Adrenal gland (tissue), 12 donors: ENCODE data around the gene GATA5. TPM values are rescaled to one million over a fixed set of nuclear protein-coding genes. Genes with fewer than 3 reads are reported as not detected.

Source experiments
- DNase-seq, 7 donors: peaks; one replicate each; pipeline ENCODE4 v3.0.0-alpha.2; 2019 to 2020
- H3K27ac ChIP-seq, 5 donors: fragments of 200-600 bp; sonication (generic) in 4 of 5; 1 replicate in 3 of 5; 2 replicates in 2 of 5; pipeline versions ENCODE4 v1.5.1 to v1.8.0; 2016 to 2020; ENCODE audit warnings: mild to moderate bottlenecking in 1 of 5
- H3K27me3 ChIP-seq: fragments of 200-600 bp; 2 replicates; pipeline ENCODE4 v1.8.0; 2021
- H3K36me3 ChIP-seq, 2 donors: fragments of 200-600 bp; replicated peaks in 1 of 2; 1 replicate in 1 of 2; 2 replicates in 1 of 2; pipeline versions ENCODE4 v1.5.1 to v1.8.0; 2018 to 2022
- H3K4me1 ChIP-seq, 2 donors: fragments of 200-600 bp; replicated peaks in 1 of 2; 1 replicate in 1 of 2; 2 replicates in 1 of 2; pipeline versions ENCODE4 v1.5.1 to v1.8.0; 2018 to 2021
- H3K4me3 ChIP-seq, 4 donors: fragments of 200-600 bp; sonication (generic) in 3 of 4; one replicate each; pipeline ENCODE4 v1.5.1; 2016 to 2018
- H3K9me3 ChIP-seq, 3 donors: fragments of 200-600 bp; sonication (generic) in 1 of 3; replicated peaks in 1 of 3; 1 replicate in 2 of 3; 2 replicates in 1 of 3; pipeline versions ENCODE4 v1.5.1 to v1.8.0; 2016 to 2021
- CTCF ChIP-seq, 6 experiments: fragments of 450-650 bp in 4 of 6; fragments of 200-600 bp in 2 of 6; sonication (generic) in 1 of 6; IDR thresholded peaks; 1 replicate in 5 of 6; 2 replicates in 1 of 6; pipeline versions ENCODE4 v1.5.1 to v1.8.0; 2016 to 2021; ENCODE audit warnings: antibody characterized with exemption in 6 of 6, mild to moderate bottlenecking in 2 of 6, moderate library complexity in 1 of 6
- POLR2A ChIP-seq, 2 donors: fragments of 450-650 bp; IDR thresholded peaks; one replicate each; pipeline ENCODE4 v1.6.1; 2017; ENCODE audit warnings: antibody characterized with exemption in 2 of 2, mild to moderate bottlenecking in 2 of 2, moderate library complexity in 1 of 2
- WGBS, 4 donors: extraction: QIAGEN DNeasy Blood & Tissue Kit in 2 of 4; methylation state at CpG; one replicate each; pipeline versions ENCODE4 v1.1.5 to v1.1.7; 2013 to 2017; 5-methylcytosine and 5-hydroxymethylcytosine counted together
- intact Hi-C, 2 donors: fragments of 100-400 bp; cut with DNase I; formaldehyde crosslinking; loops; one replicate each; pipeline versions ENCODE4 v1.14.1 to v1.15.0; 2022 to 2023
- polyA plus RNA-seq, 3 donors: library from polyadenylated mRNA; stranded (reverse); fragments of 200-250 nt in 2 of 3; fragments of 350-450 nt in 1 of 3; fragmentation: Illumina TruSeq in 1 of 3; extraction: RNeasy Lipid Tissue Mini Kit (QIAGEN cat#74804) in 1 of 3; gene quantifications; one replicate each; pipeline ENCODE4 v1.2.3, GENCODE V29; 2013 to 2014
- total RNA-seq, 9 donors: library from RNA; depleted of rRNA in 4 of 9; stranded (reverse); fragments of >200 nt in 4 of 9; fragments of 120-200 nt in 1 of 9; fragmentation: NEBNext Ultra II Directional in 1 of 9; extraction: Animal tissue kit (Norgen Biotek cat#: 25700) in 1 of 9; gene quantifications; one replicate each; pipeline versions ENCODE4 v1.1.0 to v1.2.4, GENCODE V29; 2013 to 2023
- donor health status: healthy with polysubstance abuse.
- donor health status: Bipolar disorder and iron deficiency.
- donor health status: DM: yes; HTN: yes; CAD: no.
- donor health status: DM: no; HTN: no; CAD: no.
- donor health status: DM: no; HTN: no; CAD: no.
- donor health status: DM: yes; HTN: yes; CAD: no.

GATA5 gene
- total and polyA plus RNA-seq, 12 donors: 0.67 to 12.0 (median 5.7) TPM

- no peak overlapping the region for H3K27ac ChIP-seq
- no peaks in the 10 kb centered on the region for H3K4me1 ChIP-seq
- intact Hi-C loops: no loop called here
- WGBS, 4 donors: 83 to 93% (median 89%) methylated on average over 17 to 25 of the region's 25 CpGs
- no peaks in the 10 kb centered on the region for H3K9me3 ChIP-seq
- no peaks in the 10 kb centered on the region for H3K27me3 ChIP-seq
- no peak for DNase-seq
- H3K4me3 ChIP-seq: no peak overlapping the region
- H3K36me3 ChIP-seq: no peaks in the 10 kb centered on the region
- TF ChIP-seq POLR2A (IDR thresholded peaks at IDR 0.05) (no peak), CTCF (IDR thresholded peaks at IDR 0.05) (no peak)
Observed at GRCh38 chr20:62463651-62464424, 12.0 kb downstream of the GATA5 start.

- intact Hi-C loops: no loop called here
- H3K9me3 ChIP-seq: no peaks in the 10 kb centered on the region
- H3K4me3 ChIP-seq: no peak overlapping the region
- no peak overlapping the region for H3K27ac ChIP-seq
- TF ChIP-seq CTCF (IDR thresholded peaks at IDR 0.05) (no peak), POLR2A (IDR thresholded peaks at IDR 0.05) (no peak)
- no peaks in the 10 kb centered on the region for H3K4me1 ChIP-seq
- no peaks in the 10 kb centered on the region for H3K27me3 ChIP-seq
- 62 to 73% (median 66%) methylated on average over 6 to 15 of the region's 15 CpGs for WGBS, 4 donors
- H3K36me3 ChIP-seq: no peaks in the 10 kb centered on the region
- DNase-seq: no peak
Observed at GRCh38 chr20:62462976-62463592, 12.7 kb downstream of the GATA5 start.

GRCh38 chr20:62461834-62462233, 14.0 kb downstream of the GATA5 start:
- H3K36me3 ChIP-seq: no peaks in the 10 kb centered on the region
- TF ChIP-seq CTCF (IDR thresholded peaks at IDR 0.05): no peak
- no peak for TF ChIP-seq POLR2A (IDR thresholded peaks at IDR 0.05)
- 73 to 89% (median 85%) methylated on average over 4 to 13 of the region's 13 CpGs for whole genome bisulfite sequencing, 4 donors

GRCh38 chr20:62461157-62461556, 14.6 kb downstream of the GATA5 start:
- WGBS, 4 donors: 55 to 79% (median 64%) methylated on average over 8 to 10 of the region's 10 CpGs
- Histone ChIP-seq H3K4me3 (no peak overlapping the region), H3K36me3 (no peaks in the 10 kb centered on the region), H3K27me3 (no peaks in the 10 kb centered on the region), H3K4me1 (no peaks in the 10 kb centered on the region), H3K9me3 (no peaks in the 10 kb centered on the region), H3K27ac (no peak overlapping the region)
- intact Hi-C loops: no loop called here
- DNase-seq: no peak
- TF ChIP-seq CTCF (IDR thresholded peaks at IDR 0.05) (no peak), POLR2A (IDR thresholded peaks at IDR 0.05) (no peak)

More at GRCh38 chr20:62461834-62462233, 14.0 kb downstream of the GATA5 start:
- intact Hi-C loops: no loop called here
- H3K27me3 ChIP-seq: no peaks in the 10 kb centered on the region
- H3K4me3 ChIP-seq: no peak overlapping the region
- no peaks in the 10 kb centered on the region for H3K9me3 ChIP-seq
- no peaks in the 10 kb centered on the region for H3K4me1 ChIP-seq
- H3K27ac ChIP-seq: no peak overlapping the region
- DNase-seq: no peak
